SW480 (cell line): Measurements from ENCODE around the gene MALAT1.

Source experiments
- DNase-seq: peaks from one replicate; pipeline ENCODE4 v3.0.0-alpha.2; 2016; ENCODE audit warnings: low spot score

MALAT1 gene

GRCh38 chr11:65540290-65541092 is 41.6 kb downstream of the MALAT1 start:
- peak; percentile 82 for DNase-seq

GRCh38 chr11:65541093-65541982 is 42.5 kb downstream of the MALAT1 start:
- DNase-seq, result no peak

- DNase-seq, result no peak
Observed at GRCh38 chr11:65542738-65543390, 44.0 kb downstream of the MALAT1 start.

DNA sequence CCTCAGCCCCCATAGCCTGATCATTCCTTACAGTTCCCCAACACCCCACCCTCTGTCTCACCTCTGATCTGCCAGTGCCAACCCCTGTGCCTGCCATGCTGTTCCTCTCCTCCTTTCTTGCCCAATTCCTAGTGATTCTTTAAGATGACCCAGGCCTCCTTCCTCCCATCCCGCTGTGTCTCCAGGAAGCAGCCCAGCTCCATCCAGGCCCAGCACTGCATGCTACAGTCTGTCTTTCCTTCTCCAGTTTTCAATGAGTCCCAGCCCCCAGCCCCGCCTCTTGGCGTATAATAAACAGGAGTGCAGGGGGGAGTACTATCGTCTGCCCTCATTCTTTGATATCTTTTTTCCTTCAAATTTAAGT is 47.0 kb downstream of the MALAT1 start:
- no peak for DNase-seq

GRCh38 chr11:65546217-65546958 is 47.5 kb downstream of the MALAT1 start:
- no peak for DNase-seq

GRCh38 chr11:65547446-65548125 is 48.7 kb downstream of the MALAT1 start:
- DNase-seq, result no peak

DNA sequence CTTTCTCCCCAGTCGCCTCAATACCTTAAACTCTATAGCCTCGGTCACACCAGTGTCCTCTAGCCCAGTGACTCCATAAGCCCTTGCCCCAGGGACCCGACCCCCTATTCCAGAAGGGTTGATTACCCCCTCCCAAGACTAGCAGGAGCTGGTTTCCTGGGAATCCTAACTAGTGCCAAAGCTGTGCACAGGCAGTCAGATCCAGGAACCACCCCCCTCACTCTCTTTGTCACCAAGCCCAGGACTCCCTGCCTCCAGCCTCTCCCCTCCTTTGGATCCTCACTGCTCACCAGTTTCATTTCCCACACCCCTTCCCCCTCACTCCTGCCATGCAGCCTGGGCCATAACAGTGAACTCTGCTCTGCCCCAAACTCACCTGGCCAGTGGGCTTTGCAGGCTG is 49.5 kb downstream of the MALAT1 start:
- no peak for DNase-seq

- DNase-seq, result no peak
Observed at GRCh38 chr11:65549096-65549495, 50.3 kb downstream of the MALAT1 start.

DNA sequence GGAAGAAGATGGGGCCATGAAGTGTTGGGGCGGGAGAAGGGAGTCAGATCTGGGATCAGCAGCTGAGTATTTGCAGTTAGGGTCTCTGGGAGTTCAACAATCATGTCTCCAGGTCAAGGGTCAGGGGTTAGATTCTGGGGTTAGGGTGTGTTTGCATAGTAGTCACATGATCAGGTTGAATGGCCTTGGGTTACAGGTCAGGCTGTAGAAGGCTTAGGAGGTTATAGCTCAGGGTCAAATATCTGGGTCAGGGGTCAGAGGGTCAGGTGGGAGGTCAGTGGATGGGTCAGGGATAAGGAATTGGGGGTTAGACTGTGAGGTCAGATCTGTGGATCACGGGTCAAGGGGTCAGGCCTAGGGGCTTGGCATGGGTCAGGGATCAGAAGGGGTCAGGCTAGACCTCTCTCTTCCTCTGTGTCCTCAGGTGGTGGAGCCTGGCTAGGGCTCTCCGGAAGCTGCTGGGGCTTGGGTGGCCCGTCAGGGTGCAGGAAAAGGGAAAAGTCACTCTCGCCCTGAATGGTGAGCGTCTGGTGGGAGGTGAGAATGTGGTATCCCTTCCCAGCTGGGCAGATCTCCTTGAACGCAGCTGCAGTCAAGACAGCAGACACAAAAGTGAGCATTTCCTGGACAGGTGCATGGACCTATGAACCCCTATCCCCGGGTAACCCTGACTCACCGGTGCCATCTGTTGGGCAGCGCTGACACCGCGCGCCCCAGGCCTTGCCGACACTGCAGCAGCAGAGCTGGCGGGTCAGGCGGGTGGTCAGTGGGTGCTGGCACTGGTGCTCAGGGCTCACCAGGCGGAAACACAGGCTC is 52.9 kb downstream of the MALAT1 start:
- DNase-seq, result peak; percentile 75

- DNase-seq, result no peak
Observed at GRCh38 chr11:65552388-65552951, 53.6 kb downstream of the MALAT1 start.

GRCh38 chr11:65553301-65554001 is 54.6 kb downstream of the MALAT1 start:
- DNase-seq, result no peak

GRCh38 chr11:65554057-65554818 is 55.4 kb downstream of the MALAT1 start:
- DNase-seq, result no peak

- DNase-seq, result no peak
Observed at GRCh38 chr11:65554842-65555430, 56.1 kb downstream of the MALAT1 start.

DNA sequence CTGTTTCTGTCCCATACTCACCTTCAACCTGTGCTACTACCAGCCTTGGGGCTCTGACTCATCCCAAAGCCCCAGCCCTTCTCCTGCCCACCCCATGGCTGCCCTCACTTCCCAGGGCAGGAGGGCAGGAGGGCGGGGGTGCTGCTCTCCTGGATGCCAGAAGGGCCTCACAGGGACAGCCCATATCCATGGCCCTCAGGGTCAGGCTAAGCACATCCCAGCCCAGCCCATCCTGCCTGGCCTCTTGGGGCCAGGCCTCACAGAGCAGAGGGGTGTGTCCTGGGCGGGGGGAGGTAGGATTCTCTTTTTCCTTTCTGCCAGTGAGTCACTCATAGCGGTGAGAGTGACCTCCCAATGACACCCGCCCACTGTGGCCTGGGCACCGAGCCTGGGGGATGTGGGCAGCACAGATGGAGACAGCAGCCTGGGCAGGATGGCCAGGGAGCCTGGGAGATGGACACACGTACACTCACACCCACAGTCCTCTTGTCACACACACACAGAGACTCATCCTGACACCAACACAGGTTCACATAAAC is 56.9 kb downstream of the MALAT1 start:
- peak; percentile 95 for DNase-seq
